ENCODE measurements around the gene FGF21. TPM values are rescaled to one million over a fixed set of nuclear protein-coding genes. Genes with fewer than 3 reads are reported as not detected.

FGF21 gene
- total and polyA plus RNA-seq, 2 donors (not counting 3 experiments of a cell fraction or from before 2014, with no cell fraction given), result not detected

DNA sequence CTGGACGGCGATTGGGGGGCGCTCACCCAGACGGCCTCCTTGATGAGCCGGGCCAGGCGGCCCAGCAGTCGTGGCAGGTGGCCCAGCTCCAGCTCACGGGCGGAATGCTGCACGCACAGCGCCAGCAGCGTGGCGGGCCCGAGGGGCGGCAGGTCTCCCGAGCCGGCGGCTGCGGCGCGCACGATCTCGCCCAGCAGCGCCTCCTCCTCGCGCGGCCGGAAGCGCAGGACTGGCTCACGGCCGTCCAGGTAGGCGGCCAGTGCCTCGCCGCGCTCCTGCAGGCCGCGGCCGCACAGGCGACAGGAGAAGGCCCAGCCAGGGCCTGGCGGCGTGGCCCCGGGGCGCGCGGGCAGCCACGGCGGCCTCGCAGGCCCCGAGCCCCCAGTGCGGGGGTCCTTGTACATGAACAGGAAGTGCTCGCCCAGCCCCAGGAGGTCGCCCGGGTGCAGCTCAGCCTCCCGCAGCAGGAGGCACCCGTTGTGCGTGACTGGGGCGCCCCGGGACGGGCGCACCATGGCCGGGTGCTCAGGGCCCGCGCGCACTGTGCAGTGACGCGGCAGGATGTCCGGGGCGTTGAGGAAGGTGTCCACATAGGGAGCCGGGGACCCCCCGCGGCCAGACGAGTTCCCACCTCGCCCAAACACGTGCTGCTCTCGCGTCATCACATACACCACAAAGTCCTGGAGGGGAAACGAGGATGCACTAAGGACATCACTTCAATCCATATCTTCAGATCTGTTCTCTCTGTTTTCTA is 26.2 kb upstream of the FGF21 start:
- no TSS peak for BruUV-seq (replicated peaks)
- Histone ChIP-seq H2AFZ (ENCODE audit: low read depth, low read length) (no peak overlapping the region), H3K27ac (ENCODE audit: insufficient read depth, low read depth, low read length) (no peak overlapping the region), H3K79me2 (ENCODE audit: control insufficient read depth, insufficient read depth, low read length) (peaks cover 5% of the 10 kb centered on the region), H3K9me1 (replicated peaks; ENCODE audit: control insufficient read depth, extremely low read depth, insufficient read depth, low read length) (no peaks in the 10 kb centered on the region), H3K4me3 (replicated peaks in 1 of 3; ENCODE audit: insufficient read depth in 1 of 3, low read depth in 1 of 3, low read length in 3 of 3) (no peak overlapping the region), H3K4me2 (ENCODE audit: insufficient read depth, low read length) (no peak overlapping the region), H3K27me3 (ENCODE audit: control insufficient read depth in 2 of 2, insufficient read depth in 2 of 2, low read length in 2 of 2) (no peaks in the 10 kb centered on the region), H3K9ac (replicated peaks; ENCODE audit: extremely low read depth, insufficient read depth, low read length) (no peak overlapping the region), H3K9me3 (replicated peaks; ENCODE audit: control insufficient read depth, insufficient read depth, low read length) (no peaks in the 10 kb centered on the region), H3K36me3 (ENCODE audit: control insufficient read depth in 2 of 2, extremely low read depth in 1 of 2, insufficient read depth in 2 of 2, low read length in 2 of 2) (peaks cover 17 to 34% of the 10 kb centered on the region in 2 experiments), H4K20me1 (replicated peaks; ENCODE audit: control insufficient read depth, extremely low read depth, insufficient read depth, low read length) (no peaks in the 10 kb centered on the region), H3K4me1 (ENCODE audit: control insufficient read depth, extremely low read depth, insufficient read depth, low read length) (peaks cover 33% of the 10 kb centered on the region)
- TF ChIP-seq GATA2 (IDR thresholded peaks at IDR 0.05; ENCODE audit: insufficient read depth, insufficient read length, low read depth, low read length) (no peak), MYC (IDR thresholded peaks at IDR 0.05; ENCODE audit: low read depth, low read length) (no peak), JUN (IDR thresholded peaks at IDR 0.05; ENCODE audit: borderline replicate concordance, insufficient read depth, insufficient read length, low read depth) (no peak), MAX (IDR thresholded peaks at IDR 0.05; ENCODE audit: insufficient read depth, insufficient read length) (no peak), POLR2AphosphoS5 (IDR thresholded peaks at IDR 0.05; ENCODE audit: insufficient read depth, low read depth, low read length) (no peak), EZH2 (IDR thresholded peaks at IDR 0.05; ENCODE audit: borderline replicate concordance, low read depth, low read length, severe bottlenecking) (no peak), POLR2A (IDR thresholded peaks at IDR 0.05; ENCODE audit: low read depth, low read length) (no peak), FOS (IDR thresholded peaks at IDR 0.05; ENCODE audit: borderline replicate concordance, insufficient read depth, low read length) (no peak)
- TF ChIP-seq, protein P1, sequence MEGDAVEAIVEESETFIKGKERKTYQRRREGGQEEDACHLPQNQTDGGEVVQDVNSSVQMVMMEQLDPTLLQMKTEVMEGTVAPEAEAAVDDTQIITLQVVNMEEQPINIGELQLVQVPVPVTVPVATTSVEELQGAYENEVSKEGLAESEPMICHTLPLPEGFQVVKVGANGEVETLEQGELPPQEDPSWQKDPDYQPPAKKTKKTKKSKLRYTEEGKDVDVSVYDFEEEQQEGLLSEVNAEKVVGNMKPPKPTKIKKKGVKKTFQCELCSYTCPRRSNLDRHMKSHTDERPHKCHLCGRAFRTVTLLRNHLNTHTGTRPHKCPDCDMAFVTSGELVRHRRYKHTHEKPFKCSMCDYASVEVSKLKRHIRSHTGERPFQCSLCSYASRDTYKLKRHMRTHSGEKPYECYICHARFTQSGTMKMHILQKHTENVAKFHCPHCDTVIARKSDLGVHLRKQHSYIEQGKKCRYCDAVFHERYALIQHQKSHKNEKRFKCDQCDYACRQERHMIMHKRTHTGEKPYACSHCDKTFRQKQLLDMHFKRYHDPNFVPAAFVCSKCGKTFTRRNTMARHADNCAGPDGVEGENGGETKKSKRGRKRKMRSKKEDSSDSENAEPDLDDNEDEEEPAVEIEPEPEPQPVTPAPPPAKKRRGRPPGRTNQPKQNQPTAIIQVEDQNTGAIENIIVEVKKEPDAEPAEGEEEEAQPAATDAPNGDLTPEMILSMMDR (IDR thresholded peaks at IDR 0.05; ENCODE audit: extremely low read depth in 1 of 2, insufficient read depth in 1 of 2, low read depth in 1 of 2, low read length in 2 of 2), result no peak
- POLR2A ChIA-PET, result interaction anchor here (0.8 kb wide), 1 partner anchor 18 kb away, joined by 3 read pairs; the partner anchor contains the start of gene IZUMO1
- intact Hi-C loops (cut with micrococcal nuclease), result no loop called here
- dilution Hi-C loops (cut with MboI; ENCODE audit: extremely low pct_ligation_motif_present, low sequenced_read_pairs), result no loop called here
- CTCF ChIA-PET, result interaction anchor here (1.5 to 2.4 kb wide), 2 partner anchors 10 to 16 kb away, joined by 3 to 10 read pairs; no protein-coding TSS in a partner anchor
- DNase-seq (ENCODE audit: low read depth, low spot score), result no peak
- FAIRE-seq, result no peak
